Stimulated activated CD8-positive, alpha-beta memory T cell treated with anti-CD3 and anti-CD28 coated beads, Interleukin-2, amount 100 ng/mL, for 48 hours (primary cell): ENCODE measurements around the gene TMEM95.

Experiments used
- DNase-seq, 2 donors: peaks; one replicate each; pipeline ENCODE4 v3.0.0-alpha.2; 2020; ENCODE audit warnings: low read depth in 2 of 2

Gene TMEM95, protein sequence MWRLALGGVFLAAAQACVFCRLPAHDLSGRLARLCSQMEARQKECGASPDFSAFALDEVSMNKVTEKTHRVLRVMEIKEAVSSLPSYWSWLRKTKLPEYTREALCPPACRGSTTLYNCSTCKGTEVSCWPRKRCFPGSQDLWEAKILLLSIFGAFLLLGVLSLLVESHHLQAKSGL

GRCh38 chr17:7355053-7355452, at the start of gene TMEM95:
Gene TMEM95 (plus strand): TSS chr17:7355156. CDS start chr17:7355205, 49 bp downstream.
- no peak for DNase-seq

GRCh38 chr17:7306911-7307685, 47.9 kb upstream of the TMEM95 start, which contains the start of gene EIF5A:
Gene EIF5A (plus strand): TSS chr17:7307628. CDS start chr17:7309636, 2,008 bp downstream.
- peak; percentile 100 for DNase-seq

DNA sequence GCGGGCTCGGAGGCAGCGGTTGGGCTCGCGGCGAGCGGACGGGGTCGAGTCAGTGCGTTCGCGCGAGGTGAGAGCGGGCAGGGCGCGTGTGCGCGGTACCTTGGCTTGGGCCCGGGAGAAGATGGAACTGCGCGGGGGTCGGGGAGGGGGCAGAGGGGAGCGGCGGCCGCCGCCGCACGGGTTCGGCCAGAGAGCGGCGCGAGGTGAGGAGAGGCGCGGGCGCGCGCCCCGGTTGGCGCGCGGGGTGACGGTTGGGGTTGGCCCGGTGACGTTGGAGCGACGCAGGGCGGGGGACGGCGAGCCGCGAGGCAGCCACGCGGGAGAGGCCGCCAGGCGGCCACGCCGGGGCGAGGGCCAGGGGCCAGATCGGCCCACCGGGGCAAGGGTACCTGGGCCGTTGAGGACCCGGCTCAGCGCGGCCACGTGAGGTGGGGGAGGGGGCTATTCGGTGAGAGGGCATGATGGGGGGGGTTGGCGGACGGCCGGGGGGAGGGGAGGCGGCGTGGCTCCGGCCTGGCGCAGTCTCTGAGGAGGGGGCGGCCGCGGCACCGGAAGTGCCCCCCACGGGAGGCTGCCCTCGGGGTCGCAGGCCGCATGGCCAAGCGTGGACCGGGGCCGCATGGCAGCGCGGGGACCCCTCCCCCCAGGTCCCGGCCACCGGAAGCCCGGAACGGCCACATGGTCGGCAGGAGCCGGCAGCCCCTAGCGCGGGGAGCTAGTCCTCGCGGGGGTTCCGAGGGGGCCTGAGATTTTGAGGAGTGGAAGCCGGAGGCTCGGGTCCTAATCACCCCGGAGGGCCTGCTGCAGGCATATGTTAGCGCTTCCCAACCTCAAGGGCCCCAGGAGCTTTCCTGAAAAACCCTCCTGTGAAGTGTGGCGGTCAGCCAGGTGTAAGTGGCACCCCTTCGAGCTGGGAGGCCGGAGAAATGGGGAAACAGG, 47.0 kb upstream of the TMEM95 start:
- DNase-seq, result peak in 1 of 2 donors; percentile 41

DNA sequence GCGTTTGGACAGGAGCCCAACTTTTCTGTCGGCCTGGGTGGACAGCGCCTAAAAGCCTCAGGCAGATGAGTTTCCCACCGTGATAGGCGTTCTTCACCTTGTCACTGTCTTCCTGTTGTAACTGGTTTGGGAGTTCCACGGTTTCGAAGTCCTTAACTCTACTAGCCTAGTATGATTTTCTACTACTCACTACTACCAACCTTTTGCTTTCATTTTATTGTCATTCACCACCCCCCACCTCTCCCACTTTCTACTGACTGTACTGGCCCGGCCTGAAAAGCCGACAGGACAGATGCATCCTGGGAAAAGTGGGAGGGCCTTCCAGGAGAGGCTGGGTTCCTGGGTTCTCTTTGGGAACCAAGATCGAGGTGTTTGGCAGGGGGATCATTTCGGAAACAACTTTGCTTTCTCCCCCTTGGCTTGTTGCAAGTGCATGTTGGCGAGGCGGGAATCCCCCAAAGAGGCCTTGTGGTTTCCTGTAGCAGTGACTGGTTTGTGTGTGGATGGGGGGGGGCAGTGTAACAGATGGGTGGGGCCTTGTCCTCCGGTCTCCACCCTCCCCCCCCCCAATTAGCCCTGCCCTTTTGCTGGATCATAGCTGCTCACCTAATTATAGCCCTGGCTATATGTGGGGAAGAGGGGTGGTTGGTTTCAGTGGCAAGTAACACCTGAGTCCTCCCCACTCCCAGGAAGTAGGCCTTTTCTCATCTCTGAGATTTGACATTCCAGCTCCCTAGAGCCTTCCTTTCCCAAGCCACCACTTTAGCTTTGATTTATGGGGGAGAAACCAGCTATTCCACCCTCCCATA, 46.1 kb upstream of the TMEM95 start:
- DNase-seq, result peak; percentile 69 to 74

- DNase-seq, result no peak
Observed at GRCh38 chr17:7309628-7310027, 45.3 kb upstream of the TMEM95 start.

- DNase-seq, result no peak
Observed at GRCh38 chr17:7311110-7311705, 43.7 kb upstream of the TMEM95 start.

DNA sequence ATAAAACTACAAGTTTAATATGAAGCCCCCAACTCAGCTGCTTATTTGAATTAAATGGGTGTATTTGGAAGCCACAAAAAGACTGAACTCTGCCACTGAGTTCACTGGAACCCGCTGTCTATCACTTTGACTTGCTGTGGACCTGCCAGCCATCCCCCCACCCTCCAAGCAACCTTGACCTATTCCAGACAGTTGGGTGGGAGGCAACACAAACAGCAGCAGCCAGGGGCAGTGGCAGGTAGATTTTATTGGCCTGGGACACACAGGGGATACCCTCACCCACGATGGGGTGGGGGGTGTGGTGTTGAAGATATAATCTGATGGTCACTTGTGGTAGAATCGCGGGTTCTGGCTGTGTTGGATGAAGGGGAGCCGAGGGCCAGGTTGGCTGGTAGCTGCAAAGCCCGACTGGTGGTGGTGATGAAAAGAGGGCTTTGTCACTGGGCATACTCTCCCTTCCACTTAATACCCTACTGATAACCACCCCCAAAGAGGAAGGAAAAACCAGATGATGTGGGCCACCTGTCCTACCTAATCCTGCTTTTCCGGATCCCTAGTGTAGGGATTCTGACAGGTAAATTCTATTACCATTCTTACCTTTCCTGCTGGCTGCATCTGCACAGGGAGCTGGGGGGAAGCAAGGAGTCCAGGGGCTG, 42.4 kb upstream of the TMEM95 start:
- no peak for DNase-seq

DNA sequence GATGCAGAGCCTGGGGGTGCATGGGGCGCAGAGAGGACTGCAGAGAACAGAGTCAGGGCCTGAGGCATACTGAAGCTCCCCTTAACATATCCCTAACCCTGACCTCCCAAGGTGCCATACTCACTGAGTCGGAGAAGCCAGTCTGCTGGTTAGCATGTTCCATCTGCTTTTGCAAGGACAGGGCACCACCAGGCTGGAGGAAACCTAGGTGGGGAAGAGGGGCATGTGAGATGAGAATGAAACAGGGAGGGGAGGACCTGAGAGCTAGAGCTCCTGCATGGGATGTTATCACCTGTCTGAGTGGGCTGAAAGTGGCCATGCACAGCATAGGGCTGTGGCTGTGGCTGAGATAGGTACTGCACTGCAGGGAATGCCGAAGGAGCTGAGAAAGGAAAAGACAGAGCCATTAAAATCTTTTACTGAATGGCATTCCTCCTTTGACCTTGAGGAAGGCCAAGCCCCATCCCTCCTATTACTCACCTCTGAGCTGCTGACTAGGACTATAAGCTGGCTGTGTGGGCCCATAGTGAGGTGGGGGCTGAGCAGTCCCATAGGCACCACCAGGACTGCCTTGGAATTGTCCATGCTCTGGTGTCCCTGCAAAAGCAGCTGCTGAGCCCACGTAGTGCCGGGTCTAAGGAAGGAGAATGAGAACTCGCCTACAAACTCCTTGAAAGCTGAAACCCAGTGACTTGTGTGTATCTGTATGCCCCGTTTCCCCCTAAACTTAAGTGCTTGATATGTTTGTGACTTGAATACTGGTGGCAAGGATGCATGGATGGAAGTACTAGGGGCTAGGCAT, 41.7 kb upstream of the TMEM95 start:
- no peak for DNase-seq

DNA sequence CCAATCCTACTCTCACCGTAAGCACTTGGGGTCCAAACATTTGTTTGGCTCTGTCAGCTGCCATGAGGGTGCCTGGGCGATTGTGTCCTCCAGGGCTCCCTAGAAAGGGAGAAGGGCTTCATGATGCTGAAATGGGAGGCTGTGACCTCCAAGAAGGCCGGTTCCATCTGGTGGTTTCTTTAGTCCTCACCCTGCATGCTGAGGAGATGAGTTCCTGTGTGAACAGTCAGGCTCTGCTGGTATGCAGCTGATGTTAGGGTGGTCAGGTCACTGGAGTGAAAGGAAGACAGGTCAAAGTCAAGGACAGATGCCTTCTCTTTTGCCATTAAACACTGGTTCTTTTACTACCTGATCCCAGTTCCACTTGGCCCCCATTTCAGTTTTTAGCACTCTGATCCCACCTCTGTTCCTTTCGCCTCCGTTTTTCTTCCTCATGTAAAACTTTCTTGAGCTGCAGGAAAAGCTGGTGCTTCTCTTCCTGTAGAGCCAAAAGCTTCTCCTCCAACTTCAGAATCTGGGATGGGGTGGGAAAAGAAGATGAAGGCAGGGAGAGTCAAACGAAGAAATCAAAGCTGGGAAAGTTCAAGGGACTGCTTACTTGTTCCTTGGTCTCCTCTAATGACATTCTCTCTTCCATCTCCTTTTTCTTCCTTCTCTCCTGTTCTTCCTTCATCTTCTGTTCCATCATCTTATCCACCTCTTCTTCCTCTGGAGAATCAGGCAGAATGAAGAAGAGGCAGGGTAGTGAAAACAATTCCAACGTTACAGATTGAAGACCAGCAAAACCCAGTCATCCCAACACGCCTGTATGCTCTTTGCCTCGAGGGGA, 40.9 kb upstream of the TMEM95 start:
- DNase-seq, result no peak

GRCh38 chr17:7314719-7315569, 40.0 kb upstream of the TMEM95 start, which contains the start of gene GPS2:
Gene GPS2 (minus strand): TSS chr17:7315360. CDS start chr17:7315052, 308 bp downstream.
- peak; percentile 90 to 94 for DNase-seq

DNA sequence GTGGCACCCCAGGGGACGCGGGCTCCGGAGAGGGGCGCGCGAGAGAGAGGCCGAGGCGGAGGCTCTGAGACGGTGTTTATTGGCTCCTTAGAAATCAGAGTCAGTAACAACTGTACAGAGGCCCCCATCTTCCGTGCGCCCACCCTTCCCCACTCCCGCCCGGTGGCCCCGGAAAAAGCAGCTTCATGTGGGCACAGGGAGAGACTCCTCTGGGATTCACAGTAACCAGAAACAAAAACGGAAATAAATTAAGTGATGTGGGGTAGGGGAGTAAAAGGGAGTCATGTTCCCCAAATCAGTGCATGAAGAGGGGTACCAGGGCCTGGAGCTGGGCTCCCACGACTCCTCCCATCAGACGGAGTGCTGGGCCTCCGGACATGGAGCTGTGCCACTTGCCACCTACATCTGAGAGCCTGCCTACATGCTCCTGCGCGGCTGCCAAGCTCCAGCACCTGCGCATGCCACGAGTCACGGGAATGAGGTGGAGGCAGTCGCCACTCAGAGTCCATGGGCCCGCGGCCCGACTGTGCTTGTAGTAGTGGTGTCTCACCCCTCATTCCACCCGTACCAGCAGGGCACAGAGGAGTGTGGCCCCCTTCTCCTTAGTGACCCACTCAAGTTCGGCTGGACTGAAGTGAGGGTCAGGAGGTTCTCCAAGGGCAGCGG, 39.3 kb upstream of the TMEM95 start:
- DNase-seq, result no peak

GRCh38 chr17:7317161-7317803, 37.7 kb upstream of the TMEM95 start:
- no peak for DNase-seq

DNA sequence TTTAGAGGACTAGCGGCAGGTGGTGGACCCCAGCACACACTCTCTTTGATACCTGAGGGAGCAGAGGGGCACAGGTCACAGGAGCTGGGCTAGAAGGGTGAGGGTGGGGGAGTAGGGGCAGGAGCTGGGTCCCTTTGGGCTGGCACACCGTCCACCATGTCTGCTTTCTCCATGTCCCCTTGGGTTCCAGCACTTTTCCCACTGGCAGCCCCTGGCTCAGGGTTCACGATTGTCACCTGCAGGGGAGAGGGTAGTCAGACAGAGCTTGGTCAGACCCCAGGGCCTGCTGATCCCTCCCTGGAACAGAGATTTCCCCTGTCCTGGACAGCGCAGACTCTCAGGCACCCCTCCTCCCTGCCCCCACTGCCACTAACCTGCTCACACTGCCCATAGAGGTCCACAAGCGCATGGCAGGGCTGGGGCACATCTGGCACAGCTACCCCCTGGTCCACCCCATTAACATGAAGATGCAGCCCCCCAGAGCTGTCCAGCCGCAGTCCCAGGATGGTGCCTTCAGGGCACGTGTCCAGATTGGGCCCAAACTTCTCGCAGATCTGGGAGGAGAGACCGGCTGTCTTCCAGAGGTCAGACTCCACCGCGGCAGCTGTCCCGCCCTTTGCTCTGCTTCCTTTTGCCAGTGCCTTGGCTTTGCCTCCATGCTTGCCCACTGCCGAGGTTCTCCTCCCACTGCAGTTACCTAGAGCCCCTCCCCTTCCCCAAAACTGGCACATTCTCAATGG, 36.7 kb upstream of the TMEM95 start:
- DNase-seq, result no peak

- DNase-seq, result no peak
Observed at GRCh38 chr17:7321466-7321865, 33.5 kb upstream of the TMEM95 start.

GRCh38 chr17:7322520-7323194, 32.3 kb upstream of the TMEM95 start:
- no peak for DNase-seq
